AG04450 (cell line): ENCODE results near the gene OSBPL5. TPM values are rescaled to one million over a fixed set of nuclear protein-coding genes. Genes with fewer than 3 reads are reported as not detected.
"Not testable (repeated sequence)": the region's sequence is repeated elsewhere in the genome, so short reads cannot be mapped to it uniquely, and the experiment has no call there.

ENCODE experiments used
- CTCF ChIA-PET: fragments of 300-600, 350-600 bp; formaldehyde crosslinking; extraction: SDS; loops from one replicate; lab custom pipeline; 2022; ENCODE audit warnings: antibody characterized with exemption, inconsistent platforms; lab: Charles Lee
- POLR2A ChIA-PET: fragments of 350-600 bp; formaldehyde crosslinking; extraction: SDS; loops from one replicate; lab custom pipeline; 2021; ENCODE audit warnings: antibody characterized with exemption, inconsistent platforms; lab: Yijun Ruan, JAX
- DNase-seq: peaks from one replicate; pipeline ENCODE4 v3.0.0-alpha.2; 2011; ENCODE audit warnings: low read depth, low spot score
- H3K27ac ChIP-seq: one replicate; pipeline ENCODE4 v1.5.1; 2012; ENCODE audit warnings: low read depth, low read length, control low read depth
- H3K27me3 ChIP-seq: one replicate; pipeline ENCODE4 v1.6.0; 2012; ENCODE audit warnings: low read length; ENCODE audit not compliant: control insufficient read depth, insufficient read depth
- H3K4me3 ChIP-seq: 2 replicates; pipeline ENCODE4 v1.5.1; 2011; ENCODE audit warnings: mild to moderate bottlenecking, low read depth, low read length, control low read depth
- H3K9me3 ChIP-seq: 2 replicates; pipeline ENCODE4 v1.5.1; 2012; ENCODE audit warnings: low read length; ENCODE audit not compliant: control insufficient read depth, insufficient read depth
- CTCF ChIP-seq: IDR thresholded peaks from 2 replicates; pipeline ENCODE4 v1.5.1; 2011; ENCODE audit warnings: low read depth, low read length, control low read depth, inconsistent platforms
- polyA plus RNA-seq: library from polyadenylated mRNA; depleted of rRNA; stranded (reverse); fragments of >200 nt; gene quantifications from 2 replicates; pipeline ENCODE4 v1.2.3, GENCODE V29; 2011

Gene OSBPL5
- polyA plus RNA-seq, 1 experiment = 7.4 TPM

GRCh38 chr11:3170044-3170755, 5.1 kb upstream of the OSBPL5 start:
- Histone ChIP-seq H3K9me3 (peaks cover under 1% of the 10 kb centered on the region; the same call in 1 of the 2 replicates), H3K4me3 (peak overlapping the region; percentile 58), H3K27ac (peak overlapping the region; percentile 39), H3K27me3 (peaks cover 7% of the 10 kb centered on the region)
- CTCF ChIA-PET = interaction anchor here (1.1 kb wide), 2 partner anchors 25 to 133 kb away, joined by 3 read pairs; no protein-coding TSS in a partner anchor
- DNase-seq = no peak
- TF ChIP-seq CTCF = no peak
- POLR2A ChIA-PET = no interaction called here

GRCh38 chr11:3169255-3170043, 4.3 kb upstream of the OSBPL5 start:
- no peak for DNase-seq
- POLR2A ChIA-PET = interaction anchor here (0.7 to 1.1 kb wide), 2 partner anchors 9 kb away, joined by 3 read pairs; no protein-coding TSS in a partner anchor
- H3K27me3 ChIP-seq = peaks cover 7% of the 10 kb centered on the region
- CTCF ChIA-PET = interaction anchor here (1.1 kb wide), 2 partner anchors 26 to 132 kb away, joined by 3 read pairs; no protein-coding TSS in a partner anchor
- peaks cover 1% of the 10 kb centered on the region; the same call in 1 of the 2 replicates for H3K9me3 ChIP-seq
- no peak for TF ChIP-seq CTCF
- peak overlapping the region; percentile 83 for H3K27ac ChIP-seq
- H3K4me3 ChIP-seq = peak overlapping the region; percentile 58

- POLR2A ChIA-PET = interaction anchor here (1.1 kb wide), 1 partner anchor 8 kb away, joined by 3 read pairs; no protein-coding TSS in a partner anchor
- not testable (repeated sequence) for H3K9me3 ChIP-seq
- H3K27ac ChIP-seq = peak overlapping the region; percentile 83
These were observed 3.7 kb upstream of the OSBPL5 start for GRCh38 chr11:3168742-3169254.

GRCh38 chr11:3167143-3168119, 2.3 kb upstream of the OSBPL5 start:
- POLR2A ChIA-PET = no interaction called here
- Histone ChIP-seq H3K4me3 (no peak overlapping the region), H3K27me3 (peaks cover 7% of the 10 kb centered on the region), H3K9me3 (peaks cover 4% of the 10 kb centered on the region; the same call in 1 of the 2 replicates), H3K27ac (no peak overlapping the region)
- no peak for TF ChIP-seq CTCF
- CTCF ChIA-PET = no interaction called here
- DNase-seq = no peak

More at GRCh38 chr11:3168742-3169254, 3.7 kb upstream of the OSBPL5 start:
- CTCF ChIA-PET = interaction anchor here (1.1 kb wide), 2 partner anchors 26 to 131 kb away, joined by 3 read pairs; no protein-coding TSS in a partner anchor
- DNase-seq, H3K27me3 ChIP-seq: not testable (repeated sequence)
- H3K4me3 ChIP-seq = peak overlapping the region; percentile 58; the same call in 1 of the 2 replicates
